Measurements from ENCODE around the gene TNS3. TPM values are rescaled to one million over a fixed set of nuclear protein-coding genes. Genes with fewer than 3 reads are reported as not detected.

The TNS3 gene
- total and polyA plus RNA-seq, 2 of the 13 experiments (the other 11 are each of a cell fraction or from before 2014, with no cell fraction given) = 52.9 to 55.7 TPM

GRCh38 chr7:47622946-47623640, 41.2 kb upstream of the TNS3 start (continued):
- TF ChIP-seq, protein P1, sequence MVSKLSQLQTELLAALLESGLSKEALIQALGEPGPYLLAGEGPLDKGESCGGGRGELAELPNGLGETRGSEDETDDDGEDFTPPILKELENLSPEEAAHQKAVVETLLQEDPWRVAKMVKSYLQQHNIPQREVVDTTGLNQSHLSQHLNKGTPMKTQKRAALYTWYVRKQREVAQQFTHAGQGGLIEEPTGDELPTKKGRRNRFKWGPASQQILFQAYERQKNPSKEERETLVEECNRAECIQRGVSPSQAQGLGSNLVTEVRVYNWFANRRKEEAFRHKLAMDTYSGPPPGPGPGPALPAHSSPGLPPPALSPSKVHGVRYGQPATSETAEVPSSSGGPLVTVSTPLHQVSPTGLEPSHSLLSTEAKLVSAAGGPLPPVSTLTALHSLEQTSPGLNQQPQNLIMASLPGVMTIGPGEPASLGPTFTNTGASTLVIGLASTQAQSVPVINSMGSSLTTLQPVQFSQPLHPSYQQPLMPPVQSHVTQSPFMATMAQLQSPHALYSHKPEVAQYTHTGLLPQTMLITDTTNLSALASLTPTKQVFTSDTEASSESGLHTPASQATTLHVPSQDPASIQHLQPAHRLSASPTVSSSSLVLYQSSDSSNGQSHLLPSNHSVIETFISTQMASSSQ (IDR thresholded peaks at IDR 0.05; ENCODE audit: low read depth) = no peak
- TF ChIP-seq, protein P1 (CRISPR knock-in tag; IDR thresholded peaks at IDR 0.05; ENCODE audit: borderline replicate concordance) = no peak
- peak; percentile 82; the same call in 1 of the 2 replicates for TF ChIP-seq ZFP37 (CRISPR knock-in tag; IDR thresholded peaks at IDR 0.05; ENCODE audit: borderline replicate concordance)
- TF ChIP-seq DNMT3B (CRISPR knock-in tag; conservative IDR thresholded peaks at IDR 0.05) = no peak
- TF ChIP-seq ZNF891 (CRISPR knock-in tag; IDR thresholded peaks at IDR 0.05) = peak; percentile 37; the same call in 1 of the 2 replicates
- no peak for TF ChIP-seq MTF1 (CRISPR knock-in tag; IDR thresholded peaks at IDR 0.05)
- TF ChIP-seq, protein P2, sequence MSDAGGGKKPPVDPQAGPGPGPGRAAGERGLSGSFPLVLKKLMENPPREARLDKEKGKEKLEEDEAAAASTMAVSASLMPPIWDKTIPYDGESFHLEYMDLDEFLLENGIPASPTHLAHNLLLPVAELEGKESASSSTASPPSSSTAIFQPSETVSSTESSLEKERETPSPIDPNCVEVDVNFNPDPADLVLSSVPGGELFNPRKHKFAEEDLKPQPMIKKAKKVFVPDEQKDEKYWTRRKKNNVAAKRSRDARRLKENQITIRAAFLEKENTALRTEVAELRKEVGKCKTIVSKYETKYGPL (CRISPR knock-in tag; IDR thresholded peaks at IDR 0.05) = no peak
- TF ChIP-seq ZNF264 (CRISPR knock-in tag; IDR thresholded peaks at IDR 0.05) = peak; percentile 73; the same call in 1 of the 2 replicates
- TF ChIP-seq HOXA7 (CRISPR knock-in tag; IDR thresholded peaks at IDR 0.05) = no peak
- TF ChIP-seq GPN1 (CRISPR knock-in tag; IDR thresholded peaks at IDR 0.05; ENCODE audit: borderline replicate concordance) = no peak
- no peak for TF ChIP-seq TCF7 (IDR thresholded peaks at IDR 0.05; ENCODE audit: low read depth)
- TF ChIP-seq CBX5 (CRISPR knock-in tag; IDR thresholded peaks at IDR 0.05; ENCODE audit: borderline replicate concordance) = peak; percentile 56; the same call in 1 of the 2 replicates
- TF ChIP-seq SPEN (CRISPR knock-in tag; IDR thresholded peaks at IDR 0.05; ENCODE audit: low read depth) = peak; percentile 50
- no peak for TF ChIP-seq ZNF230 (CRISPR knock-in tag; IDR thresholded peaks at IDR 0.05)
- no peak for TF ChIP-seq GABPB1 (CRISPR knock-in tag; IDR thresholded peaks at IDR 0.05)
- TF ChIP-seq MAZ (IDR thresholded peaks at IDR 0.05; ENCODE audit: borderline replicate concordance, low read depth, low read length) = no peak
- no peak for TF ChIP-seq MAZ (CRISPR knock-in tag; IDR thresholded peaks at IDR 0.05; ENCODE audit: low read depth)
- no peak for TF ChIP-seq LRRFIP1 (CRISPR knock-in tag; conservative IDR thresholded peaks at IDR 0.05)
- TF ChIP-seq ZIK1 (CRISPR knock-in tag; IDR thresholded peaks at IDR 0.05; ENCODE audit: borderline replicate concordance, low read depth) = no peak
- no peak; the same call in 1 of the 2 replicates for TF ChIP-seq ZNF124 (CRISPR knock-in tag; IDR thresholded peaks at IDR 0.05)
- TF ChIP-seq ZBTB7B (CRISPR knock-in tag; IDR thresholded peaks at IDR 0.05) = peak; percentile 67
- no peak for TF ChIP-seq ZNF496 (CRISPR knock-in tag; IDR thresholded peaks at IDR 0.05; ENCODE audit: insufficient replicate concordance)
- no peak for TF ChIP-seq FIP1L1 (IDR thresholded peaks at IDR 0.05; ENCODE audit: borderline replicate concordance, insufficient read depth, low read depth, low read length)
- TF ChIP-seq YEATS2 (CRISPR knock-in tag; IDR thresholded peaks at IDR 0.05; ENCODE audit: borderline replicate concordance) = no peak

Data from HepG2 (cell line).